ENCODE data around the gene SLC49A4.

The SLC49A4 gene

DNA sequence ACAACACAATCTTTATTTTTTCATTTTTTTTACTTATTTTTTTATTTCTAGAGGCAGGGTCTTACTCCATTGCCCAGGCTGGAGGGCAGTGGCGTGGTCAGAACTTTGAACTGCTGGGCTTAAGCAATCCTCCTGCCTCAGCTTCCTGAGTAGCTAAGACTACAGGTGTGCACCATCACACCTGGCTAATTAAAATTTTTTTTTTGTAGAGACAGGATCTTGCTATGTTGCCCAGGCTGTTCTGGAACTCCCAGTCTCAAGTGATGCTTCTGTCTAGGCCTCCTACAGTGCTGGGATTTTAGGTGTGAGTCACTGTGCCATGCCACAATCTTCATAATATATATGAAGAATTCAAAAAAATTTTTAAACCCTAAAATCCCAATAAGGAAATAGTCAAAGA is 22.0 kb upstream of the SLC49A4 start:
- Mint-ChIP-seq H3K4me3 (no peak overlapping the region), H3K4me1 (peaks cover 4% of the 10 kb centered on the region), H3K27me3 (ENCODE audit: low read depth) (no peaks in the 10 kb centered on the region), H3K36me3 (ENCODE audit: low read depth) (no peaks in the 10 kb centered on the region), H3K27ac (no peak overlapping the region), H3K9me3 (no peaks in the 10 kb centered on the region)
- TF ChIP-seq, protein P1, sequence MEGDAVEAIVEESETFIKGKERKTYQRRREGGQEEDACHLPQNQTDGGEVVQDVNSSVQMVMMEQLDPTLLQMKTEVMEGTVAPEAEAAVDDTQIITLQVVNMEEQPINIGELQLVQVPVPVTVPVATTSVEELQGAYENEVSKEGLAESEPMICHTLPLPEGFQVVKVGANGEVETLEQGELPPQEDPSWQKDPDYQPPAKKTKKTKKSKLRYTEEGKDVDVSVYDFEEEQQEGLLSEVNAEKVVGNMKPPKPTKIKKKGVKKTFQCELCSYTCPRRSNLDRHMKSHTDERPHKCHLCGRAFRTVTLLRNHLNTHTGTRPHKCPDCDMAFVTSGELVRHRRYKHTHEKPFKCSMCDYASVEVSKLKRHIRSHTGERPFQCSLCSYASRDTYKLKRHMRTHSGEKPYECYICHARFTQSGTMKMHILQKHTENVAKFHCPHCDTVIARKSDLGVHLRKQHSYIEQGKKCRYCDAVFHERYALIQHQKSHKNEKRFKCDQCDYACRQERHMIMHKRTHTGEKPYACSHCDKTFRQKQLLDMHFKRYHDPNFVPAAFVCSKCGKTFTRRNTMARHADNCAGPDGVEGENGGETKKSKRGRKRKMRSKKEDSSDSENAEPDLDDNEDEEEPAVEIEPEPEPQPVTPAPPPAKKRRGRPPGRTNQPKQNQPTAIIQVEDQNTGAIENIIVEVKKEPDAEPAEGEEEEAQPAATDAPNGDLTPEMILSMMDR (IDR thresholded peaks at IDR 0.05; ENCODE audit: unreplicated experiment in 3 of 3): no peak

DNA sequence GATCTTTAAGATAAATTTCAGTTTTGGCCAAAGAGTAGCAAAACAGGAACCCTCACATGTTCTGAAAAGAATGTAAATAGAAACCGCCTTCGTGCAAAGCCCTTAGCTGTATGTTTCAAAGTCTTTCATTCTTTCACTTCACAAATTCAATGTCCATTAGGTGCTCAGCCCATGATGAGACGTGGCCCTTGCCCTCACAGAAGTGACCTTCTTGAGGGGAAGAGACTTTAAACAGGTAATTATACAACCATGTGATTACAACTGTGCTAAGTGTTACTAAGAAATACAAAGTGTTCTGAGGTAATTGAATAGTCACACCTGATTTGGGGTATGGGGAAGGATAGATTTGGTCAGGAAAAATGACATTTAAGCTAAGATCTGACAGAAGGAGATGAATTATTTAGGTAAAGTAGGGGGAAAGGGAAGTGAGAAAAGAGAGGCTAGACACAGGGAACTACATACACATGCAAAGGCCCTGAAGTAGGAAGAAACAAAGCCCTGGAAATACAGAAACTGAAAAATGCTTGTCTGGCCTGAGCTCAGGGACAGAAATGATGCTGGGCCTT is 20.8 kb upstream of the SLC49A4 start:
- TF ChIP-seq, protein P1 (IDR thresholded peaks at IDR 0.05; ENCODE audit: unreplicated experiment in 3 of 3): no peak
- H3K27ac Mint-ChIP-seq: no peak overlapping the region
- H3K27me3 Mint-ChIP-seq (ENCODE audit: low read depth): no peaks in the 10 kb centered on the region
- H3K9me3 Mint-ChIP-seq: no peaks in the 10 kb centered on the region
- peaks cover 4% of the 10 kb centered on the region for H3K4me1 Mint-ChIP-seq
- no peaks in the 10 kb centered on the region for H3K36me3 Mint-ChIP-seq (ENCODE audit: low read depth)
- no peak overlapping the region for H3K4me3 Mint-ChIP-seq

DNA sequence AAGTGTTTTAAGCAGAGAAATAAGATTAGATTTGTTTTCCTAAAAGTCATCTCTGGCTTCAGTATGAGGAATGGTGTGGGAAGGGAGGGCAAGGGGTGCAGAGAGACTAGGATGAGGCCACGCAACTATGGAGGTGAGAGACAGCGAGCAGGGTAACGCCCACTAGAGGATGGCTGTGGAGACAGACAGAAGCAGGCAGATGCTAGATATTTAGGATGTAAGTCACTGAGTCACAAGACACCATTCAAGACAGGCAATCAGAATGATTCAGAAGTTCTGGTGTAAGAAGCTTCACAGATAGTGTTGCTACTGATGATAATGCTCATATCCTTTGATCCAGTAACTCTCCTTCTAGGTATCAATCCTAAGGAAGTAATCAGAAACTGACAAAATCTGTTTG is 20.3 kb upstream of the SLC49A4 start:
- TF ChIP-seq, protein P1 (IDR thresholded peaks at IDR 0.05; ENCODE audit: unreplicated experiment in 3 of 3): no peak
- H3K4me3 Mint-ChIP-seq: no peak overlapping the region
- H3K9me3 Mint-ChIP-seq: no peaks in the 10 kb centered on the region
- no peak overlapping the region for H3K27ac Mint-ChIP-seq
- no peaks in the 10 kb centered on the region for H3K36me3 Mint-ChIP-seq (ENCODE audit: low read depth)
- H3K27me3 Mint-ChIP-seq (ENCODE audit: low read depth): no peaks in the 10 kb centered on the region
- peaks cover 4% of the 10 kb centered on the region for H3K4me1 Mint-ChIP-seq

DNA sequence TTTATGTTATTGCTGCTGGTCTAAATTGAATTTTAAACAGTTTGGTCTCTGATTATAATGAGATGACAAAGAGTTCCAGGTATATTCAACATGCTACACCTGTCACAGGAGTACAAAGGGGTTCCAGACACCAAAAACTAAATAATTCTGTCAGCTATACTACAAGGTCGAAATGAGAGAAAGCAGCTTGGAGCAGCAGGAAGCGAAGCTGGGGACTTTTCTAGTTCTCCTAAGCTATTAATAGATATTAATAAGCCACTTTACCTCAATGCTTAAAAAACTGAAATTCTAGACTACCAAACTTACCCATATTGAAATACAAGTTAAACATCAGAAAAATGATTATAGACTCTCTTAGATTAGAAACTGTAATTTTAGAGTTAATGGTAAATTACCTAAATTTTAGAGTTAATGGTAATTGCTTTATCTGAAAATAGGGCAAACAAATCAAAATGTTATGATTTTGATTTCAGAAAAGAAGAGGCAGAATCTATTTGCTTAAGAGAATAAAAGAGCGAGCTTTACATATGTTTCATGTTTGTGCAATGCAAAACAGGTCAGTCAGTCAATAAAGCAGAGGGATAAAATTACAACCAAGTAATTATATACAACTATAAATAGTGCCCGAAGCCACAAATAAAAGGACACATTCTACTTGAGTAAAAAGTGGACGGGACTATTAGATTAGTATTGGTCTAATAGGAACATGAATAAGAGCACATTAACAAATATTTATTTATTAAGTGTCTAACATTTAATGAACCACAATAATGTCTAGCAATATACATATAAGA is 18.0 kb upstream of the SLC49A4 start:
- peaks cover 3% of the 10 kb centered on the region for H3K9me3 Mint-ChIP-seq
- TF ChIP-seq, protein P1 (IDR thresholded peaks at IDR 0.05; ENCODE audit: unreplicated experiment in 3 of 3): no peak
- H3K27ac Mint-ChIP-seq: no peak overlapping the region
- peaks cover 4% of the 10 kb centered on the region for H3K4me1 Mint-ChIP-seq
- no peak overlapping the region for H3K4me3 Mint-ChIP-seq
- no peaks in the 10 kb centered on the region for H3K27me3 Mint-ChIP-seq (ENCODE audit: low read depth)
- H3K36me3 Mint-ChIP-seq (ENCODE audit: low read depth): peaks cover 7% of the 10 kb centered on the region

DNA sequence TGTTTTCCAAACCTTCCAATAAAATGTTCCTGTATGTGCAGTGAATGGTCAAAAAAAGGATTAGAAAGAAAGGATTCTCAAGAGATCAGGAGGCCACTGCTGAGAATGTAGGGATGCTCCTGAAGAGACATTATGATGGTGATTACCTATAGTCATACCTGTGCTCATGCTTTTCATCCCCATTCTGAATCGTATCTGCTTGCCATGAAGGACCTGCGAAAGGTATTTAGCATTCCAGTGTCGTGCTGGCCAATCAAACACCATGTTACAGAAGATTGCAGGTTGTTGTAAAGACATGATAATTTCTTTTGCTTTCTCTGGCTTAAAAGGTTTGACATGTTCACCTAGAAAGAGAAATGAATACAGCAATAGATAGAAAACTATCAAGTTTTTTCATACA is 17.3 kb upstream of the SLC49A4 start:
- H3K9me3 Mint-ChIP-seq: peaks cover 3% of the 10 kb centered on the region

More for the DNA sequence above, 17.3 kb upstream of the SLC49A4 start:
- H3K4me3 Mint-ChIP-seq: no peak overlapping the region
- peaks cover 4% of the 10 kb centered on the region for H3K4me1 Mint-ChIP-seq
- H3K27me3 Mint-ChIP-seq (ENCODE audit: low read depth): no peaks in the 10 kb centered on the region
- no peak overlapping the region for H3K27ac Mint-ChIP-seq
- TF ChIP-seq, protein P1 (IDR thresholded peaks at IDR 0.05; ENCODE audit: unreplicated experiment in 3 of 3): no peak
- H3K36me3 Mint-ChIP-seq (ENCODE audit: low read depth): peaks cover 10% of the 10 kb centered on the region
